PC-9 (cell line): ENCODE results near the gene DCTN2. TPM values are rescaled to one million over a fixed set of nuclear protein-coding genes. Genes with fewer than 3 reads are reported as not detected.

Experiments used
- BruUV-seq: library from RNA; stranded (reverse); fragments of 400-500 nt; replicated peaks from 2 replicates; lab custom pipeline; 2021; lab: Mats Ljungman, UMichigan
- CTCF ChIA-PET: fragments of 300-600 bp; sonication (Branson Sonifier 250); formaldehyde crosslinking; loops from one replicate; lab custom pipeline; 2022; ENCODE audit warnings: antibody characterized with exemption; lab: Charles Lee
- POLR2A ChIA-PET: fragments of 300-600 bp; sonication (Branson Sonifier 250); formaldehyde crosslinking; loops from one replicate; lab custom pipeline; 2022; ENCODE audit warnings: antibody characterized with exemption; ENCODE audit not compliant: unreplicated experiment; lab: Charles Lee
- DNase-seq, 2 experiments: peaks; one replicate each; pipeline versions ENCODE4 v3.0.0 to v3.0.0-alpha.2; 2015 to 2022; ENCODE audit warnings: mixed read lengths in 1 of 2
- H2AFZ ChIP-seq: fragments of 200-600 bp; sonication (generic); 2 replicates; pipeline ENCODE4 v1.8.1; 2017; ENCODE audit warnings: antibody characterized with exemption
- H3F3A ChIP-seq: fragments of 200-600 bp; sonication (generic); 2 replicates; pipeline ENCODE4 v1.8.1; 2017; ENCODE audit warnings: antibody characterized with exemption, mild to moderate bottlenecking, low read depth; ENCODE audit not compliant: insufficient read depth
- H3K27ac ChIP-seq: fragments of 200-600 bp; sonication (generic); 2 replicates; pipeline ENCODE4 v1.6.1; 2016; ENCODE audit warnings: mixed run types
- H3K27me3 ChIP-seq: fragments of 200-600 bp; sonication (generic); 2 replicates; pipeline ENCODE4 v1.6.1; 2016; ENCODE audit warnings: low read depth, mixed run types; ENCODE audit not compliant: insufficient read depth
- H3K36me3 ChIP-seq: fragments of 200-600 bp; sonication (generic); 2 replicates; pipeline ENCODE4 v1.6.1; 2016; ENCODE audit warnings: low read depth, mixed run types
- H3K4me1 ChIP-seq: fragments of 200-600 bp; sonication (generic); replicated peaks from 2 replicates; pipeline ENCODE4 v1.6.1; 2016; ENCODE audit warnings: mixed run types; ENCODE audit not compliant: insufficient read depth
- H3K4me2 ChIP-seq: fragments of 200-600 bp; sonication (generic); 2 replicates; pipeline ENCODE4 v1.6.1; 2017; ENCODE audit warnings: mixed run types
- H3K4me3 ChIP-seq: fragments of 200-600 bp; sonication (generic); 2 replicates; pipeline ENCODE4 v1.6.1; 2016; ENCODE audit warnings: mixed run types
- H3K79me2 ChIP-seq: fragments of 200-600 bp; sonication (generic); 2 replicates; pipeline ENCODE4 v1.6.1; 2017; ENCODE audit warnings: low read depth, mixed run types
- H3K9me2 ChIP-seq: fragments of 200-600 bp; sonication (generic); 2 replicates; pipeline ENCODE4 v1.8.1; 2017; ENCODE audit warnings: mild to moderate bottlenecking; ENCODE audit not compliant: insufficient read depth
- H3K9me3 ChIP-seq: fragments of 200-600 bp; sonication (generic); 2 replicates; pipeline ENCODE4 v1.8.1; 2016; ENCODE audit warnings: low read depth; ENCODE audit not compliant: insufficient read depth
- H4K20me1 ChIP-seq: fragments of 200-600 bp; sonication (generic); 2 replicates; pipeline ENCODE4 v1.8.1; 2017; ENCODE audit not compliant: insufficient read depth
- CTCF ChIP-seq: fragments of 200-600 bp; sonication (generic); conservative IDR thresholded peaks from 2 replicates; pipeline ENCODE4 v1.6.1; 2017; ENCODE audit warnings: mixed run types, antibody characterized with exemption, mild to moderate bottlenecking, moderate library complexity
- EZH2 ChIP-seq: fragments of 200-600 bp; sonication (generic); IDR thresholded peaks from 2 replicates; pipeline ENCODE4 v1.8.0; 2017; ENCODE audit warnings: antibody characterized with exemption, low read depth
- intact Hi-C: fragments of 100-400 bp; cut with micrococcal nuclease; formaldehyde crosslinking; loops from one replicate; pipeline ENCODE4 v1.10.0; 2022; ENCODE audit not compliant: unreplicated experiment
- total RNA-seq: library from RNA; stranded (reverse); gene quantifications from 2 replicates; pipeline ENCODE4 v1.2.3, GENCODE V29; 2021

Gene DCTN2
- total RNA-seq, 1 experiment from 2014 or later, result 105 TPM

GRCh38 chr12:57527184-57527583 is 19.8 kb downstream of the DCTN2 start:
- intact Hi-C loops, result no loop called here
- Histone ChIP-seq H3K79me2 (peaks cover 25% of the 10 kb centered on the region), H3K36me3 (peaks cover 11% of the 10 kb centered on the region; the same call in 1 of the 2 replicates), H4K20me1 (peaks cover 14% of the 10 kb centered on the region; the same call in 1 of the 2 replicates), H3K4me3 (no peak overlapping the region), H3K9me3 (no peaks in the 10 kb centered on the region), H3K27ac (no peak overlapping the region), H3K4me2 (no peak overlapping the region), H2AFZ (no peak overlapping the region), H3K4me1 (peaks cover 10% of the 10 kb centered on the region; the same call in 1 of the 2 replicates), H3F3A (peaks cover 28% of the 10 kb centered on the region), H3K27me3 (no peaks in the 10 kb centered on the region), H3K9me2 (no peaks in the 10 kb centered on the region)
- CTCF ChIA-PET, result no interaction called here
- DNase-seq, result no peak
- POLR2A ChIA-PET, result interaction anchor here (0.8 kb wide), 1 partner anchor 11 kb away, joined by 12 read pairs; no protein-coding TSS in a partner anchor
- TF ChIP-seq CTCF, result no peak
- no peak for TF ChIP-seq EZH2
- BruUV-seq, result no TSS peak

- no peak overlapping the region for H3K4me3 ChIP-seq
- H4K20me1 ChIP-seq, result peaks cover 14% of the 10 kb centered on the region; the same call in 1 of the 2 replicates
- intact Hi-C loops, result no loop called here
- H3K79me2 ChIP-seq, result peaks cover 25% of the 10 kb centered on the region
- ChIA-PET CTCF (no interaction called here), POLR2A (no interaction called here)
- no peak overlapping the region for H2AFZ ChIP-seq
- no peak for DNase-seq
- H3K27ac ChIP-seq, result no peak overlapping the region
- TF ChIP-seq EZH2 (no peak), CTCF (no peak)
- H3K4me2 ChIP-seq, result no peak overlapping the region
- H3K27me3 ChIP-seq, result no peaks in the 10 kb centered on the region
- no TSS peak for BruUV-seq
- H3K36me3 ChIP-seq, result 0 out of 2 replicates have a peak, but pooled peaks cover 5% of the 10 kb centered on the region
- H3K4me1 ChIP-seq, result peaks cover 14% of the 10 kb centered on the region
- peaks cover 34% of the 10 kb centered on the region for H3F3A ChIP-seq
- no peaks in the 10 kb centered on the region for H3K9me2 ChIP-seq
- H3K9me3 ChIP-seq, result no peaks in the 10 kb centered on the region
Observed at GRCh38 chr12:57526477-57527126, 20.4 kb downstream of the DCTN2 start.

GRCh38 chr12:57525615-57526383 is 21.2 kb downstream of the DCTN2 start:
- TF ChIP-seq CTCF, result no peak
- no peak for TF ChIP-seq EZH2
- Histone ChIP-seq H3K9me2 (no peaks in the 10 kb centered on the region), H3K4me2 (no peak overlapping the region), H3K4me3 (no peak overlapping the region), H3K36me3 (no peaks in the 10 kb centered on the region), H3K4me1 (peaks cover 22% of the 10 kb centered on the region), H3K27ac (no peak overlapping the region), H2AFZ (no peak overlapping the region), H3K27me3 (no peaks in the 10 kb centered on the region), H3F3A (peaks cover 36% of the 10 kb centered on the region), H3K79me2 (peaks cover 25% of the 10 kb centered on the region), H4K20me1 (peaks cover 14% of the 10 kb centered on the region; the same call in 1 of the 2 replicates), H3K9me3 (no peaks in the 10 kb centered on the region)
- DNase-seq, result no peak
- no TSS peak for BruUV-seq
- ChIA-PET CTCF (no interaction called here), POLR2A (no interaction called here)
- intact Hi-C loops, result no loop called here
